ENCODE measurements around the gene SDF4. TPM values are rescaled to one million over a fixed set of nuclear protein-coding genes. Genes with fewer than 3 reads are reported as not detected.

SDF4 gene
- total RNA-seq, 1 donor from 2014 or later, result 28.2 TPM

DNA sequence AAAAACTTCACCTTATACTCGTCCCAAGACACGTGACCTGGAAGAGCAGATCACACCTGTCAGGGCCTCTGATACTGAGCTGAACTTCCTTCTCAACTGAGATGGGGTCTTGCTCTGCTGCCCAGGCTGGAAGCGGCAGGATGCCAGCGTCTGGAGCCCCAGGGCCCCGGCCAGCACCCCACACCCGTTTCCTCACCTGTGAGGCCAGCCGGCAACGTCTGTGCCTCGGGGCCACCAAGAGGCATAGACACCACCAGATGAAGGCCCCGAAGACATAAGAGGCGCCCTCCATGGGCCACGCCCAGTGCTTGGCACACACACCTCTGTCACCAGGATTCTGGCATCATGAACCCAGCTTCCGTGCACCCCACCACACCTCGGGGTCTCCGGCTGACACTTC, 8.5 kb downstream of the SDF4 start:
- Histone ChIP-seq H3K9ac (ENCODE audit: low read depth in 1 of 3, low read length in 3 of 3) (no peak overlapping the region), H3K36me3 (ENCODE audit: control insufficient read depth in 3 of 3, insufficient read depth in 3 of 3, low read length in 3 of 3) (peaks cover 57 to 65% (median 62%) of the 10 kb centered on the region in 3 donors), H3K4me1 (ENCODE audit: control insufficient read depth in 3 of 3, insufficient read depth in 3 of 3, low read length in 3 of 3) (peaks cover 0 to 13% (median 7%) of the 10 kb centered on the region in 3 donors), H3K9me3 (ENCODE audit: control insufficient read depth in 3 of 3, low read length in 3 of 3) (no peaks in the 10 kb centered on the region), H3K4me3 (ENCODE audit: low read length in 3 of 3) (no peak overlapping the region), H3K27me3 (ENCODE audit: control insufficient read depth in 3 of 3, insufficient read depth in 3 of 3, low read length in 3 of 3) (no peaks in the 10 kb centered on the region), H3K27ac (ENCODE audit: low read depth, low read length) (no peak overlapping the region)

DNA sequence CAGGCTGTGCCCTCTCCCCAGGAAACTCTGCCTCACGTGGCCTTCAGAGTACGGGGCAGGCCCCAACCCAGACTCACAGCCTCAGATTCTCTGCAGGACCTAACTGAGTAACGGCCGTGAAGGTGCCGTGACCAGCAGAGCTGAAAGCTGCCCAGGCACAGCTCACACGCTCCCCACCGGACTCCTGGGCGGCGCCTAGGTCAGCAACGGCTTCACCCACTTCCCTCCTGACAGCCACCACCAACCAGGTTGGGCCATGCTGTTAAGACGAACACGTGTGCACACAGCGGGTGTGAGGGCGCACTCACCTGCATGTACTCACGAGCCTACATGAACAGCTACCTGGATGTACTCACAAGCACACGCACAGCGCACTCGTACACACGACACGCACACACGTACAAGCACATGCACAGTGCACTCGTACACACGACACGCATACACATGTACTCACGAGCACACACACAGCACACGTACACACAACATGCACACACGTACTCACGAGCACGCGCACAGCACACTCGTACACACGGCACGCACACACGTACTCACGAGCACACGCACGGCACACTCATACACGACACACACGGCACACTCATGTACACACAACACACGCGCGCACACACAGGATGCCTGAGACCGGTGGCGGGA, 9.1 kb downstream of the SDF4 start:
- Histone ChIP-seq H3K36me3 (ENCODE audit: control insufficient read depth in 3 of 3, insufficient read depth in 3 of 3, low read length in 3 of 3) (peaks cover 56 to 64% (median 64%) of the 10 kb centered on the region in 3 donors), H3K27me3 (ENCODE audit: control insufficient read depth in 3 of 3, insufficient read depth in 3 of 3, low read length in 3 of 3) (no peaks in the 10 kb centered on the region)

DNA sequence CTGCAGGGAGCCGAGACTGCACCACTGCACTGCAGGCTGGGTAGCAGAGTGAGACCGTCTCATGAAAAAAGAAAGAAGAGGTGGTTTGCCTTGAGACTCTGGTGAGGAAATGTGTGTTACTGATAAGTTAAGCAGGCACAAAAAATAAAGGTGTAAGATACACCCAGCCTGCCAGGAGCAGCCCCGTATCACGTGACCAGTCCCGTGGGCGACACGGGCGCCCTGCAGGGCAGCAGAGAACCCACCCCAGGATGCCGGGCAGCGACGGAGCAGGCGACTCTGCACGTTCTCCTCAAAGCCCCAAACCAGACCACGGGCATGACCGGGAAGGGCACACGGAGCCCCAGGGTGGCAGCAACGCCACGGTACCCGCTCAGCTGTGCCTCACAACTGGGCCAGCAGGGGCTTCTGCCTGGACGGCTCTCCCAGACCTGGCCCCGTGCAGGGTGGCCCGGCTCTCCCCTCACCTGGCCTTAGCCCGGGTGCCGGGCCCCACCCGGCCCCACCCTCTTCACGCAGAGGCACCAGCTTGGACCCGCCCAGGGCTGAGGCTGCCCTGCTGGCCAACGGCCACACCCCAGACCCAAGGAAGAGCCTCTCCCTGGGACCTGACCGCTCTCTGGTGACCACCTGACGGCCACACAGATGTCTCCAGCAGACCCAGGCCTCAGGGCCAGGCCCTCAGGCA, 9.8 kb downstream of the SDF4 start:
- Histone ChIP-seq H3K9me3 (ENCODE audit: control insufficient read depth in 3 of 3, low read length in 3 of 3) (no peaks in the 10 kb centered on the region), H3K27ac (ENCODE audit: low read depth, low read length) (no peak overlapping the region), H3K4me1 (ENCODE audit: control insufficient read depth in 3 of 3, insufficient read depth in 3 of 3, low read length in 3 of 3) (peaks cover 0 to 13% (median 9%) of the 10 kb centered on the region in 3 donors), H3K36me3 (ENCODE audit: control insufficient read depth in 3 of 3, insufficient read depth in 3 of 3, low read length in 3 of 3) (peaks cover 54 to 63% (median 60%) of the 10 kb centered on the region in 3 donors), H3K27me3 (ENCODE audit: control insufficient read depth in 3 of 3, insufficient read depth in 3 of 3, low read length in 3 of 3) (no peaks in the 10 kb centered on the region), H3K9ac (ENCODE audit: low read depth in 1 of 3, low read length in 3 of 3) (no peak overlapping the region), H3K4me3 (ENCODE audit: low read length in 3 of 3) (no peak overlapping the region)

More for the DNA sequence above, 9.1 kb downstream of the SDF4 start:
- Histone ChIP-seq H3K9me3 (ENCODE audit: control insufficient read depth in 3 of 3, low read length in 3 of 3) (no peaks in the 10 kb centered on the region), H3K27ac (ENCODE audit: low read depth, low read length) (no peak overlapping the region), H3K4me1 (ENCODE audit: control insufficient read depth in 3 of 3, insufficient read depth in 3 of 3, low read length in 3 of 3) (peaks cover 0 to 13% (median 7%) of the 10 kb centered on the region in 3 donors), H3K4me3 (ENCODE audit: low read length in 3 of 3) (no peak overlapping the region), H3K9ac (ENCODE audit: low read depth in 1 of 3, low read length in 3 of 3) (no peak overlapping the region)

GRCh38 chr1:1220197-1220596, 11.6 kb downstream of the SDF4 start:
- Histone ChIP-seq H3K27ac (ENCODE audit: low read depth, low read length) (no peak overlapping the region), H3K27me3 (ENCODE audit: control insufficient read depth in 3 of 3, insufficient read depth in 3 of 3, low read length in 3 of 3) (no peaks in the 10 kb centered on the region), H3K36me3 (ENCODE audit: control insufficient read depth in 3 of 3, insufficient read depth in 3 of 3, low read length in 3 of 3) (peaks cover 52 to 60% (median 58%) of the 10 kb centered on the region in 3 donors), H3K4me3 (ENCODE audit: low read length in 3 of 3) (no peak overlapping the region), H3K4me1 (ENCODE audit: control insufficient read depth in 3 of 3, insufficient read depth in 3 of 3, low read length in 3 of 3) (peaks cover 3 to 10% (median 7%) of the 10 kb centered on the region in 3 donors), H3K9me3 (ENCODE audit: control insufficient read depth in 3 of 3, low read length in 3 of 3) (no peaks in the 10 kb centered on the region), H3K9ac (ENCODE audit: low read depth in 1 of 3, low read length in 3 of 3) (no peak overlapping the region)

- Histone ChIP-seq H3K27me3 (ENCODE audit: control insufficient read depth in 3 of 3, insufficient read depth in 3 of 3, low read length in 3 of 3) (no peaks in the 10 kb centered on the region), H3K9ac (ENCODE audit: low read depth in 1 of 3, low read length in 3 of 3) (no peak overlapping the region), H3K9me3 (ENCODE audit: control insufficient read depth in 3 of 3, low read length in 3 of 3) (no peaks in the 10 kb centered on the region), H3K27ac (ENCODE audit: low read depth, low read length) (no peak overlapping the region), H3K4me1 (ENCODE audit: control insufficient read depth in 3 of 3, insufficient read depth in 3 of 3, low read length in 3 of 3) (peaks cover 7 to 13% (median 9%) of the 10 kb centered on the region in 3 donors), H3K4me3 (ENCODE audit: low read length in 3 of 3) (no peak overlapping the region), H3K36me3 (ENCODE audit: control insufficient read depth in 3 of 3, insufficient read depth in 3 of 3, low read length in 3 of 3) (peaks cover 50 to 60% (median 57%) of the 10 kb centered on the region in 3 donors)
These were observed 12.5 kb downstream of the SDF4 start for GRCh38 chr1:1219341-1219740.

GRCh38 chr1:1218524-1219200, 13.1 kb downstream of the SDF4 start:
- no peak overlapping the region for H3K27ac ChIP-seq (ENCODE audit: low read depth, low read length)

DNA sequence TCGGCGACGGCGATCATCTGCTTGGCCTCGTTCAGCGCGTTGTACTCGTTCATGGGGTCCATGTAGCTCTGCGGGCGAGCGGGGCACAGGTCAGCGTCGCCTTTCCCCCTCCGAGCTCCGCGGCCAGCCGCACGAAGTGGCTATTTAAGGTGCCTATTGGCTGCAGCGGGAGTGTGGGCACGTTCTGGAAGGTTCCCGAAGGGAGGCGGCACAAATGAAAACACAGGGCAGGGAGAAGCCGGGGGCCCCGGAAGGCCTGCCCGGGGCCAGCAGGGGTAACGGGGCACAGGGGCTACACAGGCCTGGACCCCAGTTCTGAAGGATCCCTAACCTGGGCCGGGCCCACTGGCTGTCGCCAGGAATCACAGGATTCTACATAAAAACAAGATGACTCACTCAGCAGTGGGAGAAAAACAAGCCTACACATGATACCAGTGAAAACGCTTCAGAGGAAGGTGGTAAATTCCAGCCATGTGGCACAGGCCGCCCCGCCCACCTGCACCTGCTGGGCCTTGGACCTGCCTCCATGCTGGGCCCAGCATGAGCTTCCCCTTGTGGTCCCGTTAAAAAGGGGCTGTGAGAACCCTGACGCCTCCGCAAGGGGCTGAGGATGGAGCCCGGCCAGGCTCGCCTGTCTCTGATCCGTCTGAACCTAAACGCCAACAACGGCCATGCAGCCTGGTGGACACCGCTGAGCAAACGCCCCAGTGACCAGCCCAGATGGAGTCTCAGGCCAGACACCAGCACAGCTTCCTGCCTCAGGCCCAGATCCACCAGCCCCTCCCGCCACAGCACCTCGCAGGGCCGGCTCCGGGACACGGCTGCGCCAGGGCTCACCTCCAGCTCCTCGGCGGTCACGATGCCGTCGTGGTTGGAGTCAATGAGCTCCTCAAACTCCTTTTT, 13.9 kb downstream of the SDF4 start:
- no peak overlapping the region for H3K27ac ChIP-seq (ENCODE audit: low read depth, low read length)
- H3K9ac ChIP-seq (ENCODE audit: low read depth in 1 of 3, low read length in 3 of 3), result no peak overlapping the region
- no peaks in the 10 kb centered on the region for H3K27me3 ChIP-seq (ENCODE audit: control insufficient read depth in 3 of 3, insufficient read depth in 3 of 3, low read length in 3 of 3)
- peaks cover 44 to 54% (median 50%) of the 10 kb centered on the region in 3 donors for H3K36me3 ChIP-seq (ENCODE audit: control insufficient read depth in 3 of 3, insufficient read depth in 3 of 3, low read length in 3 of 3)
- no peak overlapping the region for H3K4me3 ChIP-seq (ENCODE audit: low read length in 3 of 3)
- peaks cover 7 to 14% (median 13%) of the 10 kb centered on the region in 3 donors for H3K4me1 ChIP-seq (ENCODE audit: control insufficient read depth in 3 of 3, insufficient read depth in 3 of 3, low read length in 3 of 3)
- H3K9me3 ChIP-seq (ENCODE audit: control insufficient read depth in 3 of 3, low read length in 3 of 3), result no peaks in the 10 kb centered on the region

More at GRCh38 chr1:1218524-1219200, 13.1 kb downstream of the SDF4 start:
- H3K4me1 ChIP-seq (ENCODE audit: control insufficient read depth in 3 of 3, insufficient read depth in 3 of 3, low read length in 3 of 3), result peaks cover 7 to 14% (median 9%) of the 10 kb centered on the region in 3 donors
- no peak overlapping the region for H3K9ac ChIP-seq (ENCODE audit: low read depth in 1 of 3, low read length in 3 of 3)
- H3K36me3 ChIP-seq (ENCODE audit: control insufficient read depth in 3 of 3, insufficient read depth in 3 of 3, low read length in 3 of 3), result peaks cover 50 to 60% (median 57%) of the 10 kb centered on the region in 3 donors
- no peak overlapping the region for H3K4me3 ChIP-seq (ENCODE audit: low read length in 3 of 3)
- H3K9me3 ChIP-seq (ENCODE audit: control insufficient read depth in 3 of 3, low read length in 3 of 3), result no peaks in the 10 kb centered on the region
- no peaks in the 10 kb centered on the region for H3K27me3 ChIP-seq (ENCODE audit: control insufficient read depth in 3 of 3, insufficient read depth in 3 of 3, low read length in 3 of 3)

GRCh38 chr1:1216770-1217620, 14.8 kb downstream of the SDF4 start:
- peak overlapping the region; percentile 30 for H3K27ac ChIP-seq (ENCODE audit: low read depth, low read length)
- peaks cover 38 to 45% (median 43%) of the 10 kb centered on the region in 3 donors for H3K36me3 ChIP-seq (ENCODE audit: control insufficient read depth in 3 of 3, insufficient read depth in 3 of 3, low read length in 3 of 3)
- peaks cover 7 to 14% (median 13%) of the 10 kb centered on the region in 3 donors for H3K4me1 ChIP-seq (ENCODE audit: control insufficient read depth in 3 of 3, insufficient read depth in 3 of 3, low read length in 3 of 3)
- no peak overlapping the region for H3K4me3 ChIP-seq (ENCODE audit: low read length in 3 of 3)
- no peaks in the 10 kb centered on the region for H3K9me3 ChIP-seq (ENCODE audit: control insufficient read depth in 3 of 3, low read length in 3 of 3)
- no peaks in the 10 kb centered on the region for H3K27me3 ChIP-seq (ENCODE audit: control insufficient read depth in 3 of 3, insufficient read depth in 3 of 3, low read length in 3 of 3)
- no peak overlapping the region for H3K9ac ChIP-seq (ENCODE audit: low read depth in 1 of 3, low read length in 3 of 3)
